Thoracic aorta (tissue), 2 donors: ENCODE measurements around the gene VRK1. TPM values are rescaled to one million over a fixed set of nuclear protein-coding genes. Genes with fewer than 3 reads are reported as not detected.

Experiments used
- ATAC-seq: fragments of 150-250 bp; one replicate; pipeline ENCODE4 v1.8.0; 2017; ENCODE audit warnings: low read depth; ENCODE audit not compliant: insufficient number of reproducible peaks, low FRiP score
- DNase-seq: peaks from one replicate; pipeline ENCODE4 v3.0.0-alpha.2; 2020; ENCODE audit warnings: low spot score
- H3K27ac ChIP-seq, 2 donors: fragments of 200-600 bp; sonication (generic); 1 replicate in 1 of 2; 2 replicates in 1 of 2; pipeline ENCODE4 v1.5.1; 2016; ENCODE audit warnings: mild to moderate bottlenecking in 2 of 2, moderate library complexity in 2 of 2
- H3K27me3 ChIP-seq: fragments of 200-600 bp; sonication (generic); replicated peaks from 2 replicates; pipeline ENCODE4 v1.6.0; 2016; ENCODE audit warnings: mild to moderate bottlenecking; ENCODE audit not compliant: insufficient read depth
- H3K36me3 ChIP-seq: fragments of 200-600 bp; sonication (generic); one replicate; pipeline ENCODE4 v1.5.1; 2016
- H3K4me1 ChIP-seq, 2 donors: fragments of 200-600 bp; sonication (generic); 1 replicate in 1 of 2; 2 replicates in 1 of 2; pipeline versions ENCODE4 v1.5.1 to v1.6.0; 2016; ENCODE audit warnings: low read depth in 2 of 2, mild to moderate bottlenecking in 1 of 2; ENCODE audit not compliant: control insufficient read depth in 1 of 2
- H3K4me3 ChIP-seq: fragments of 200-600 bp; sonication (generic); 2 replicates; pipeline ENCODE4 v1.5.1; 2016; ENCODE audit warnings: mild to moderate bottlenecking
- H3K9me3 ChIP-seq: fragments of 200-600 bp; sonication (generic); 2 replicates; pipeline ENCODE4 v1.5.1; 2016
- total RNA-seq, 2 donors: library from RNA; depleted of rRNA; stranded (reverse); fragments of >200 nt; gene quantifications; one replicate each; pipeline versions ENCODE4 v1.1.0 to v1.2.3, GENCODE V29; 2016
- TF ChIP-seq, protein P1 (sequence below): fragments of 200-600 bp; sonication (generic); IDR thresholded peaks from one replicate; pipeline ENCODE4 v1.5.1; 2019; ENCODE audit warnings: antibody characterized with exemption

The VRK1 gene
- total RNA-seq, 2 donors from 2014 or later: 3.0 to 4.9 TPM

DNA sequence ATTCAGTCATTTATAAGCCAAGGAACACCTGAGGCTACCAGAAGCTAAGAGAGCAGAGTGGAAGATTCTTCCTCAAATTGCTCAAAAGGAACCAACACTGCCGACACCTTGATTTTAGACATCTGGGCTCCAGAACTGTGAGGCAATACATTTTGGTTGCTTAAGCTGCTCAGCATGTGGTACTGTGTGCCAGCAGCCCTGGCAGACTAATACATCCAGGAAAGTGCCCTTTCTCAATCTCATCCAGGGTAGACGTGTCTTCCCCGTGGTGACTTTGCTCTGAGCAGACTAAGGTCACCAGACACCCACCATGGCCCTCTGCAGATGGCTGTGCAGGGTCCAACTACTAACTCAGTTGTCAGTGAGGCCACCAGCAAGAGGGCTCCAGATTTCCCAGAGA, 122.8 kb downstream of the VRK1 start:
- DNase-seq (no peak), ATAC-seq (no peak)
- TF ChIP-seq, protein P1, sequence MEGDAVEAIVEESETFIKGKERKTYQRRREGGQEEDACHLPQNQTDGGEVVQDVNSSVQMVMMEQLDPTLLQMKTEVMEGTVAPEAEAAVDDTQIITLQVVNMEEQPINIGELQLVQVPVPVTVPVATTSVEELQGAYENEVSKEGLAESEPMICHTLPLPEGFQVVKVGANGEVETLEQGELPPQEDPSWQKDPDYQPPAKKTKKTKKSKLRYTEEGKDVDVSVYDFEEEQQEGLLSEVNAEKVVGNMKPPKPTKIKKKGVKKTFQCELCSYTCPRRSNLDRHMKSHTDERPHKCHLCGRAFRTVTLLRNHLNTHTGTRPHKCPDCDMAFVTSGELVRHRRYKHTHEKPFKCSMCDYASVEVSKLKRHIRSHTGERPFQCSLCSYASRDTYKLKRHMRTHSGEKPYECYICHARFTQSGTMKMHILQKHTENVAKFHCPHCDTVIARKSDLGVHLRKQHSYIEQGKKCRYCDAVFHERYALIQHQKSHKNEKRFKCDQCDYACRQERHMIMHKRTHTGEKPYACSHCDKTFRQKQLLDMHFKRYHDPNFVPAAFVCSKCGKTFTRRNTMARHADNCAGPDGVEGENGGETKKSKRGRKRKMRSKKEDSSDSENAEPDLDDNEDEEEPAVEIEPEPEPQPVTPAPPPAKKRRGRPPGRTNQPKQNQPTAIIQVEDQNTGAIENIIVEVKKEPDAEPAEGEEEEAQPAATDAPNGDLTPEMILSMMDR: no peak
- H3K9me3 ChIP-seq: no peaks in the 10 kb centered on the region
- H3K27ac ChIP-seq: no peak overlapping the region
- no peaks in the 10 kb centered on the region for H3K36me3 ChIP-seq
- no peaks in the 10 kb centered on the region for H3K4me1 ChIP-seq
- H3K27me3 ChIP-seq: no peaks in the 10 kb centered on the region
- no peak overlapping the region for H3K4me3 ChIP-seq

DNA sequence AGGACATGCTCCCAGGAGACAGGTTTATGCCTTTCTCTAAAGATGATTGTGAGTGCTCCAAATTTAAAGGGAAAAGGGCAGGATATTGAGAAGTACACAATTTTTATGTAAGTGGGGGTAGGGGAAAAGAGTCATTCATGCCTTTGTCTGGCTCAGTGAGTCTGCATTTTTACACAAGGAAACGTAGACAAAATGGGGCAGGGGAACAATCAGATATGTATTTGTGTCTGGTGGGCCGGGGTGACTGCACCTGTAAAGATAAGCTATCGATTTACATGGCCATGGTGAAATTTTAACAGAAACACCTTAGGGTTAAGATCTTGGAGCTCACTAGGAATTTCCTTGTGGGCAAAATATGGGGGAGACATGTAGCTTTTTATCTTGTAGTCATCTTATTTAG, 123.6 kb downstream of the VRK1 start:
- ATAC-seq: no peak
- no peaks in the 10 kb centered on the region for H3K27me3 ChIP-seq
- no peaks in the 10 kb centered on the region for H3K36me3 ChIP-seq
- DNase-seq: no peak
- H3K4me1 ChIP-seq: no peaks in the 10 kb centered on the region
- TF ChIP-seq, protein P1: no peak
- H3K27ac ChIP-seq: no peak overlapping the region
- H3K9me3 ChIP-seq: no peaks in the 10 kb centered on the region
- no peak overlapping the region for H3K4me3 ChIP-seq

DNA sequence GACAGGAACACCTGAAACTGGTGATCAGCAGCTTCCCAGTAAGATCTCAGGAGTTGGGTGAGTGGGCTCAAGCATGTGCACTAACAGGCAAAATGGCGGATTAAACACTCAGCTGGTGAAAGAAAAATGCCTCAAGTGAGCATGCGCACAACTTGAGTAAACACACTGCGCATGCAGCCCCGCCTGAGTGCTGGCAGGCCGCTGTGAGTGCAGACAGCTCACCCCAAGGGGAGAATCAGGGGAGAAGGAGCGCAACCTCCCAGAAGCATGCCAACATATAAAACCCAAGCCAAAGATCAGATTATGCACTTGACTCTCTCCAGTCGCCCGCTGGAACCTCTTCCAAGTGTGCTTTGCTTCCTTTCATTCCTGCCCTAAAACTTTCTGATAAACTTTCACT, 125.8 kb downstream of the VRK1 start:
- H3K36me3 ChIP-seq: no peaks in the 10 kb centered on the region
- H3K27me3 ChIP-seq: no peaks in the 10 kb centered on the region
- no peaks in the 10 kb centered on the region for H3K9me3 ChIP-seq
- H3K4me1 ChIP-seq: no peaks in the 10 kb centered on the region
- H3K27ac ChIP-seq: no peak overlapping the region
- H3K4me3 ChIP-seq: no peak overlapping the region
- DNase-seq (no peak), ATAC-seq (no peak)
- TF ChIP-seq, protein P1: no peak

DNA sequence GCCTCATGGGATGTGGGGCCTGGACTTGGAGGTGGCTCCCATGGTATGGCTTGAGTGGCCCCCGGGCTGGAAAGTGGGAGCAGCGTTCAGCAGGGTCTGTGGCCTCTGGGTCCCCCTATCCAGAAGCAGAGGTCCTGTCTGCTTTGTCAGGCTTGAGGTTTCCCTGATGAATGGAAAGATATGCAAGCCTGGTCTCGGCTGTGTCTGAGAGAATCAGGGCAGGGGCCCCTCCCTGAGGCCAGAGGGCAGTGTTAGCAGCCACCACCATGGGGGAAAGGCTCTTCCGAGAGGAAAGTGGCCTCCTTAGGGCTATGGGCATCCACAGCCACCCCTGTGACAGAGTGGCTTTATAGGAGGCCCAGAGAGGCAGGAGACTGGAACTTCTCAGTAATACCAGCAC, 128.2 kb downstream of the VRK1 start:
- no peak for ATAC-seq
- no peaks in the 10 kb centered on the region for H3K27me3 ChIP-seq
- no peak for DNase-seq
- no peaks in the 10 kb centered on the region for H3K9me3 ChIP-seq
- H3K36me3 ChIP-seq: no peaks in the 10 kb centered on the region
- H3K4me1 ChIP-seq: no peaks in the 10 kb centered on the region
- no peak overlapping the region for H3K27ac ChIP-seq
- no peak overlapping the region for H3K4me3 ChIP-seq
- TF ChIP-seq, protein P1: no peak

DNA sequence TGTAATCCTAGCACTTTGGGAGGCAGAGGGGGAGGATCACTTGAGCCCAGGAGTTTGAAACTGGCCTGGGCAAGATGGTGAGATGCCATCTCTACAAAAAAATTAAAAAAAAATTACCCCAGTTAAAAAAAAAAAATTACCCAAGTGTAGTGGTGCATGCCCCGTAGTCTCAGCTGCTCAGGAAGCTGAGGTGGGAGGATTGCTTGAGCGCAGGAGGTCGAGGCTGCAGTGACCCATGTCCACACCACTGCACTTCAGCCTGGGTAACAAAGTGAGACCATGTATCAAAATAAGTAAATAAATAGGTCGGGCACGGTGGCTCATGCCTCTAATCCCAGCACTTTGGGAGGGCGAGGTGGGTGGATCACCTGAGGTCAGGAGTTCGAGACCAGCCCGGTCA, 128.8 kb downstream of the VRK1 start:
- Histone ChIP-seq H3K27ac (no peak overlapping the region), H3K4me1 (no peaks in the 10 kb centered on the region), H3K27me3 (no peaks in the 10 kb centered on the region), H3K36me3 (no peaks in the 10 kb centered on the region), H3K4me3 (no peak overlapping the region), H3K9me3 (no peaks in the 10 kb centered on the region)
- DNase-seq (no peak), ATAC-seq (no peak)
- TF ChIP-seq, protein P1: no peak
